NCI-H1417 (cell line): ENCODE data around the gene PEX11G.

ENCODE experiments used
- DNase-seq, 3 experiments: peaks; one replicate each; lab custom pipeline; 2025; lab: John Stamatoyannopoulos, UW

Gene PEX11G

DNA sequence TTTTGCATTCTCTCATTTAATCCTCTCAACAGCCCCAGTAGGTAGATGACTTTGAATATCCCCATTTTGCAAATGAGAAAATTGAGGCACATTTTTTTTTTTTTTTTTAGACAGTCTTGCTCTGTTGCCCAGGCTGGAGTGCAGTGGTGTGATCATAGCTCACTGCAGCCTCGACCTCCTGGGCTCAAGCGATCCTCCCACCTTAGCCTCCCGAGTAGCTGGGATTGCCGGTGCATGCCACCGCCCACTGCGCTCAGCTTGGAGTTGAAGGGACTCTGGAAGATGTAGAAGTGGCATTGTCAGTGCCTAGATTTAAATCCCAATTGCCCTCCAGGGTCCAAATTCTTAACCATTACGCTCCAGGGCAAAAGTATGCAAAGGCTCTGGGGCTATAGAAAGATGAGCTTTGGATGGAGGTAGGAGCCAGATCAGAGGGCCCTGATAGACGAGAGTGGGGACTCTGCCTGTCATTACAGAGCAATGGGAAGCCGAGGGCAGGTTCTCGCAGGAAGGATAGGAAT lies 32.8 kb upstream of the PEX11G start:
- DNase-seq, result no peak

DNA sequence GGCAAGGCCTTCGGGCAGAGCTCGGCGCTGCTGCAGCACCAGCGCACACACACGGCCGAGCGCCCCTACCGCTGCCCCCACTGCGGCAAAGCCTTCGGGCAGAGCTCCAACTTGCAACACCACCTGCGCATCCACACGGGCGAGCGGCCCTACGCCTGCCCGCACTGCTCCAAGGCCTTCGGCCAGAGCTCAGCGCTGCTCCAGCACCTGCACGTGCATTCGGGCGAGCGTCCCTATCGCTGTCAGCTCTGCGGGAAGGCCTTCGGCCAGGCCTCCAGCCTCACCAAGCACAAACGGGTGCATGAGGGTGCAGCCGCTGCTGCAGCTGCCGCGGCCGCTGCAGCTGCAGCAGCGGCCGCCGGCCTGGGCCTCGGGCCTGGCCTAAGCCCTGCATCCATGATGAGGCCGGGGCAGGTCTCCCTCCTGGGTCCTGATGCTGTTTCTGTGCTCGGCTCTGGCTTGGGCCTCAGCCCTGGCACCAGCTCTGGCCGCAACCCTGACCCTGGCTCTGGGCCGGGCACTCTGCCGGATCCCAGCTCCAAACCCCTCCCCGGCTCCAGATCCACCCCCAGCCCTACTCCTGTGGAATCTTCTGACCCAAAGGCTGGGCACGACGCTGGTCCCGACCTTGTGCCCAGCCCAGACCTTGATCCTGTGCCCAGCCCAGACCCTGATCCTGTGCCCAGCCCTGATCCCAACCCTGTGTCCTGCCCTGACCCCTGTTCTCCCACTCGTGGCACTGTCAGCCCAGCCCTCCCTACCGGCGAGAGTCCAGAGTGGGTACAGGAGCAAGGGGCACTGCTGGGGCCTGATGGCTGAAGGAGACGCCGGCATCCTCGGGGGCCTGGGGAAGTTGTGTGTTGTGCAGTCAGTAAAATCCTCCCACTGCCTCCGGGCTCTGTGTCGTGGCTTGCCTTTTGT lies 31.6 kb upstream of the PEX11G start:
- no peak for DNase-seq

DNA sequence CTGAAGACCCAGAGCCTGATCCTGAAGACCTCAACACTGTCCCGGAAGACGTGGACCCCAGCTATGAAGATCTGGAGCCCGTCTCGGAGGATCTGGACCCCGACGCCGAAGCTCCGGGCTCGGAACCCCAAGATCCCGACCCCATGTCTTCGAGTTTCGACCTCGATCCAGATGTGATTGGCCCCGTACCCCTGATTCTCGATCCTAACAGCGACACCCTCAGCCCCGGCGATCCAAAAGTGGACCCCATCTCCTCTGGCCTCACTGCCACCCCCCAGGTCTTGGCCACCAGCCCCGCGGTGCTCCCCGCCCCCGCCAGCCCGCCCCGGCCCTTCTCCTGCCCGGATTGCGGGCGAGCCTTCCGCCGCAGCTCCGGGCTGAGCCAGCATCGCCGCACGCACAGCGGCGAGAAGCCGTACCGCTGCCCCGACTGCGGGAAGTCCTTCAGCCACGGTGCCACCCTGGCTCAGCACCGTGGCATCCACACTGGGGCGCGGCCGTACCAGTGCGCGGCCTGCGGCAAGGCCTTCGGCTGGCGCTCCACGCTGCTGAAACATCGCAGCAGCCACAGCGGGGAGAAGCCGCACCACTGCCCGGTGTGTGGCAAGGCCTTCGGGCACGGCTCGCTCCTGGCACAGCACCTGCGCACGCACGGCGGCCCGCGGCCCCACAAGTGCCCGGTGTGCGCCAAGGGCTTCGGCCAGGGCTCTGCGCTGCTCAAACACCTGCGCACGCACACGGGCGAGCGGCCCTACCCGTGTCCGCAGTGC lies 30.7 kb upstream of the PEX11G start:
- DNase-seq, result no peak

DNA sequence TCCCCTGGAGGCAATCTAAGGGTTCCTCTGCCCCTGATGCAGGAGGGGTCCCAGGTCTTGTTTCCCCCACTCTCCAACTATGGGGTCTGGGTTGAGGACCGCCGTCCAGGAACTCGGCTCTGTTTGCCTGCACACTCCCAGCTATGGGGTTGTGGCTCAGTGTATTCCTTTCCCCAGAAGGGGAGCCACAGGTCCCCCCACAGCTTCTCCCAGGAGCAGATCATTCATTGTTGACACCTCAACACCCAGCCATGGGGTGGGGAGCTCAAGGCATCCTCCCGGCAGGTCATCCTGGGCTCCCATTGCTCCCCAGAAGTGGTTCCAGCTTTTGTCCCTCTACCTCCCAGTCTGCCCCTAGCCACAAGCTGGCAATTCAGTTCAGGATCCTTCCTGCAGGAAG lies 28.0 kb upstream of the PEX11G start:
- no peak for DNase-seq

DNA sequence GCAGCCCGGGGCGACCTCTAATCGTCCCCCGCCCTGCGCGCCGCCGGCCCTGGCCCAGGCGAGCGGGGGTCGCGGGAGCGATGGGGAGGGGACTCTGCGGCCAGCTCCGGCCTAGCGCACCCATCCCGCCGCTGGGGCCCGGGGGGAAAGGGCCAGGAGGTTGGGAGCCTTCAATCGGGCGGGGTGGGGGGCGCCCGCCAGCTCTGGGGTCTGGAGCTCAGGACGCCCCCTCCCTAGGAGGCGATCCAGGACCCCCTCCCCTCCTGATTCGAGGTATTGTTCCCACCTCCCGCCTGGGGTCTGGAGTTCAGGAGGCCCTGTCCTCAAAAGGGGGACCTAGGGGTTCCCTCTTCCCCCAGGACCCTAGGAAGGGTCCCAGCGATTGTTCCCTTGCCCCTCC lies 27.5 kb upstream of the PEX11G start:
- DNase-seq, result peak in 2 of 3 experiments; percentile 26

DNA sequence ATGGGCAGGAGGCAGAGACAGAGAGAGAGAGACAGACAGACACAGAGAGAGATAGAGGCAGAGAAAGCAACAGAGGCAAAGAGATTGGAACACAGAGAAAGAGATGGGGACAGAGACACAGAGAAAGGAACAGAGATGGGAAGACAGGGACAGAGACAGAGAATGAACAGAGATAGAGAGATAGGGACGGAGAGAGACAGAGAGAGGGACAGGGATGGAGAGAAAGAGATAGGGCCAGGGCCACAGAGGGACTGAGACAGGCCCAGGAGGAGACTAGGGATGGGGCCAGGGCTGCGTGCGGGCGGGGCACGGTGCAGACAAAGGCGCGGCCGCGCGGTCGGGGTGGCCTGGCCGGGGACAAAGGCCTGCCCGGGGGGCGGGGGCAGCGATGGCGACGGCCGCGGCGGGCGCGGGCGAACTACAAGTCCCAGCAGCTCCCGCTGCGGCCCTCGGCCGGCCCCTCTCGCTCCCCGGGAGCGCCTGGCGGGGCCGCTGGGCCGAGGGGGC lies 26.9 kb upstream of the PEX11G start, which contains the start of gene ZNF358:
Gene ZNF358 (plus strand): TSS at position 459 of the 507 bp plus-strand sequence. CDS start 3,140 bp downstream, outside the sequence.
- DNase-seq, result peak; percentile 30 to 87 (median 83)

DNA sequence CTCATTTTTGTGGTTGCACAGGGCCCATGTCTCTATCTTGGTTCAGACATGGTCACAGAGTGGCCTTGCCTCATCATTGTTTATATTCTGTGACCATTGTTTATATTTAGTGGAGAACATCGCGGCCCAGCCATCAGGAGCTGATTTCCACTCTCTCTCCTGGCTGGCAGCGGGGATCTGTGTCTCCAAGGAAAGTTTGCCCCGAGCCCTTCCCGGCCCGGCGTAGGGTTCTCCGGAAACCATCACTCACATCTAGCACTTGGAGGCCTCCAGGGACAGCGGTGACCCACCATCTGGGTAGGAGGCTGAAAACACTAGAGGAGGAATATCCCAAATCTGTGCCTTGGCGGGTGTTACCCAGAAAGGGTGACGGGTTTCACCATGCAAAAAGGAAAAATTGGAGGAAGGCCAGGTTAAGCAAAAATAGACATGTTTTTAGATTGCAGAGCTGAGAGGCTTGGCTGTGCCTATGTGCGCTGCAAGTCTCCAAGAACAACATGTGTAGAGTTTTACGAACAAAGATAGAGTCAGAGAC lies 26.3 kb upstream of the PEX11G start:
- DNase-seq, result no peak

DNA sequence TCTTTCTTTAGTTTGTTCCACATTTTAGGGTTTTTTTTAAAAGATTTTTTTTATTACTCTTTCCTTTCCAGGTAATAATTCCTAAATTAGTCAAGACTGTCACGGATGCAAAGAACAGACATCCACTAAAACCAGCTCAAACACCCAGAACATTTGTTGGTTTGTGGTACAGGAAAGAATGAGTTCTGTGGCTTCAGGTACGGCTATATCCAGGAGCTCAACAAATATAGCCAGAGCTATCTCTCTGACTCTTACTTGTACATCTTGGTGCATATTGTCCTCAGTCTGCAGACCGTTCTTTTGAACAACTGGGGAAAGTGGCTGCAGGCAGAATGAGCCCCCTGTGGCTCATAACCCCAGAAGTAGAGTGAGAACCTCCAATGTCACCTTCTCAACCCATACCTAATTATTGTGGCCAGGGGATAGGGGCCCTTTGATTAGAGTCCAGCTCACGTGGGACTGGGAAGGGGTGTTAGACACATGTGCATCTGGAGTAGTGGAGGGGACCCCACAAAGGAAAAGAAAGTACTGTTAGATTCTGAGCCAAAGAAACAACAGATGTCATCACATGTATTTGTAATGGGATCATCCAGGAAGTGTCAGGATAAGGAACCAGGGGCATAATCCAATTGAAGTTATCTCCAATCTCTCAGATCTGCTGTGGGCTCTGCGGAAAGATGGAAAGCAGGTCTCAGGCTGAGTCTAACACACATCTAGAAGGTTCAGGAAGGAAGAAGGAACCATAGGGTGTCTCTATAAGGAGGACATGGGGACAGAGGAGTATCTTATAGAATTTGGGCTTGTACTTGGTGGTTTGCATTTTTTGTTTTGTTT lies 25.2 kb upstream of the PEX11G start:
- DNase-seq, result no peak

DNA sequence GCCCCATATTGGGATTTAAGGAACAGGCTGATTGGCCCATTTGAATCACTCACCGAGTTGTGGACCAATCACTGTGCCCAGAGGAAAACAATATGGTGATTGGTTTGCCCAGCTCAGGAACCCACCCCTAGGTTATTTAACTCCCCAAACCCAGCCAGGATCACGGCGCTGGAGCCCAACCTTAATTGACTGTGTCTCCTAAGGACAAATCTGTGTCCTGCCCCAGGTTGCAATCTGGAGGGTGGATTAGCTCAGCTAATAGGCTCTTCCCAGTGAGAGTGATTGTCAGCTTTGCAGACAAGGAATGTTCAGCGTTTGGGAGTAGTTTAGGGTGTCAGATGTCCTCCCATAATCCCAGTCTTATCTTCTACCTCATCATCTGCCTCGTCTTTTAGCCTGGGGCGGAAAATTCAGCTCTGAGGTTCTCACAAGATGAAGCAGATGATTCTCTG lies 23.6 kb upstream of the PEX11G start:
- no peak for DNase-seq

DNA sequence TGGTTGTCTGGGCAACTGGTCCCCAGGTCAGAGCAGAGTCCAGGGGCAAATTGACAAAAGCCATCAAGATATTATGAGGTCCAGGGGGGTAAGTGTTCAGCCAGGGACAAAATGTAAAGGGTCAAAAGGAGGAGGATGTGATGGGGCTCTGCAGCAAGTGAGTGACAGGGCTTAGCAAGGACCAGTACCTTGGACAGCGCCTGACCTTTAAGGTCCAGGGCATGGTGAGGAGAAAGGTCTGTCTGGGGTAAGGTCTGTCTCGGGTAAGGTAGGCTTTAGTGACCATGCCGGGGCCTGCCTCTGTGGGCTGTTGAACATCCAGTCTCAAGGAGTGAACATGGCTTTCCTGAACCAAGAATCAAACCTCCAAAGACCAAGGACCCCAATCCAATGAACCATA lies 20.8 kb upstream of the PEX11G start:
- no peak for DNase-seq

DNA sequence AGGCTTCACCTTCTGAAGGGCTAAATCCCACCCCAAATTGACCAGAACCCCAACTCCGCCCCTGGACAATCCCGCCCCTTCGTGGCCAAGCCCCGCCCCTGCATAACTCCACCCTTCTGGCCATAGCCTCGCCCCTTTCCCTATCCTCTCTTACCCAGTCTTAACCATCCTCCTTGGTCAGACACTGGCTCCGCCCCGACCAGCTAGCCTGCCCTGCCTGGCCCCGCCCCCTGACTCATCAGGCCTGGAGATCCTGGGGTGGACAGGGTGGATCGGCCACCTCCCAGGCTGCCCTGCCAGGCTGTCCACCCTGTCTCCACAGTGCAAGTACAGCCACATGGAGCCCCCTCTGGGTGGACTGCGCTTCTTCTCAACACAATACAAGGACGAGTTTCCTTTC lies 19.0 kb upstream of the PEX11G start:
- peak in 1 of 3 experiments; percentile 14 for DNase-seq

DNA sequence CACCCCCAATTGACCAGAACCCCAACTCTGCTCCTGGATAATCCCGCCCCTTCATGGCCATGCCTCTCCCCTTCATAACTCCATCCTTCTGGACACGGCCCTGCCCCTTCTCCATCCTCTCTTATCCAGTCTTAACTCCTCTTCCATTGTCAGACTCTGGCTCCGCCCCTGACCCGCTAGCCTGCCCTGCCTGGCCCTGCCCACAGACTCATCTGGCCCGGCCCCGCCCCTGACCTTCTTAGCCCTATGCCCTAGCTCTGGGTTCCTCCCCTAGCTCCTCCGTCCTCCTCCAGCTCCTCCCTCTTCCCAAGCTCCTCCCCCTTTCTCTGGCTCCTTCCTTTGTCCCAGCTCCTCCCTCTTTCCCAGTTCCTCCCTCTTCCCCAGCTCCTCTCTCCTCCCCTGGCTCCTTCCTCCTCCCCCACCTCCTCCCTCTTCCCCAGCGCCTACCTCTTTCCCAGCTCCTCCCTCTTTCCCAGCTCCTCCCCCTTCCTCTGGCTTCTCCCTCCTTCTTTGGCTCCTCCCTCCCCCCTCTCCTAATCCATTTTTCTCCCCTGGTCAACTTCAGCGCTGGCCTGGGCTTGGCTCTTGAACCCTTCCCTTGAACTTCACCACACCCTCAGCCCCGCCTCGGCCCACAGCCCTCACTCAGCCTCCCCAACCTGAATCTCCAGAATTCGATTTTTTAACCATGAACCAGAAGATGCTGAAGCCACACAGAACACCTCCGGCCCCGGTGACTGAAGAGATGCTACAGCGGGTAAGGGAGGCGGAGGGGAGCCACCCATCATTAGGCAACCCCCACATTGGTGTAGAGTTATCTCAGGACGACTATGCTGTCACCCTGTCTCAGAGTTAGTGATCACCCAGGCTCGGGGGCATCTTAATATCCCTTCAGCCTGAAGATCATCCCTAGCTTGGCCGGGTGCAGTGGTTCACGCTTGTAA lies 17.8 kb upstream of the PEX11G start:
- DNase-seq, result peak; percentile 60 to 77 (median 71)

DNA sequence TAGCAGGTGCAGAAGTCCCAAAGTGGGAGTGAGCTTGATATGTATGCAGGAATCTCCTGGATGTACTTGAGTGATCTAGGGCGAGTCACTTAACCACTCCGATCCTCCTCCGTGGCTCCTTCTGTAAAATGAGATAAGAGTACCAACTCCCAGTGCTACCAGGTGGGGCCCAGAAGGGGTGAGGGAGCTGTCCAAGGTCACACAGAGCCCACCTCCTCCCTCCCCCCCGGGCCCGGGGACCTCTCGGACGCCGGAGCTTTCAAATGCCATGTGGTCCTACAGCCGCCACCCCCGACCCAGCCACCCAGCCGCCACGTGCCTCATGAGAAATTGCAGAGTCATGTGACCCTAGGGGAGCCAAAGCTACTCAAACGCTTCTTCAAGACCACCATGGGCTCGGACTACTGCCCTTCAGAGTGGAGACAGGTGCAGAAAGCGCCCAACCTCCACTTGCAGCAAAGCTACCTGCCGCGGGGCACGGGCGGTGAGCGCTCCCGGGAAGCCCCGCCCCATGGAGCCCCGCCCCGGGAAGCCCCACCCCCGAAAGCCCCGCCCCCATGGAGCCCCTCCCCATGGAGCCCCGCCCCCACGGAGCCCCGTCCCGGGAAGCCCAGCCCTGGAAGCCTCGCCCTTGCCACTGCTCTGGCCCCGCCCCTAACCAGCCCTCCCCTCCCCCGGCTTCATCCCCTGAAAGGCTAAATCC lies 17.0 kb upstream of the PEX11G start:
- DNase-seq, result peak; percentile 62 to 77 (median 71)

DNA sequence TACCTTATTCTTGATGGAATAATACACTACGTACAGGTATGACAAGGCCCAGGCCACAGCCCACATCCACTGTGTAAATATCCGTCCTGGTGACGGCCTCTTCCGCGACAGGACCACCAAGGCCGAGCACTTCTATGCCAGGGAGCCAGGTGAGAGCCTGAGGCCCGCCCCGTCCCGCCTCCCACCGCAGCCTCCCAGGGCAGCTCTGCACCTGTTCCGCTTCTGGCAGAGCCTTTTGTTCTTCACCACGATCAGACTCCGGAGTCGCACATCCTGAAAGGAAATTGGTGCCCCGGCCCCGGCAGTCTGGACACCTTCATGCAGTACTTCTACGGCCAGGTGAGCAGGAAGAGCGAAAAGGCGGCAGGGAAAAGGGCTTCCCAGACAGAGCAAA lies 16.4 kb upstream of the PEX11G start:
- DNase-seq, result peak in 2 of 3 experiments; percentile 62 to 70

DNA sequence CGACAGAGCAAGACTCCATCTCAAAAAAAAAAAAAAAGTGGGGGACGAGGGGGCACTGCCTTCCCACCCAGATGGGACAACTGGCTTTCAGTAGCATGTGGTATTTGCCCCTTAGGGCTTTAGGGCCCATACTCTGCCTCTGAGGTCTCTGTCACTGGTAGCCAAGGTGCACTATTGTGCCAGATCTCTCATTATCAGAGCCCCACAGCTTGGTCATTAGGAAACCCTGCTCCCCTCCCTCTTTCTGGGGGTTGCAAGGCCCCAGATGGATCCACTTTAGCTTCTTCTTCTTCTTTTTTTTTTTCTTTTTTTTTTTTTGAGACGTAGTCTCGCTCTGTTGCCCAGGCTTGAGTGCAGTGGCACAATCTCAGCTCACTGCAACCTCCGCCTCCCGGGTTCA lies 15.8 kb upstream of the PEX11G start:
- DNase-seq, result no peak

DNA sequence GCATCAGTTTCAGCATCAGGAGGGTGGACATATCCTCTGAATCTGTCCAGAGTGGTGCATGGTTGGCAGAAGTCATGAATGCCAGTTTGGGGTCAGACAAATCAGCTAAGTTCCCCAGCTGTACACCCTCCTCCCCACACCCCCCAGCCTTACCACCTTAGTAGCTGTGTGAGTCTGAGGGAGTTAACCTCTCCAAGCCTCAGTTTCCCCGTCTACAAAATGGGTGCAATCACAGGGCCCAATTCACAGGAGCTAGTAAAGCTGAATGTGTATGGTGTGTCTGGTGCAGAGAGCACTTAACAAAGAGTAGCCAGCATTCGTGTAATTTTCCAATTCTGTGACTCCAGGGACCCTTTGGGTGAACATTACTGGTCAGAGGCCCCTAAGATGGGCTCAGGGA lies 13.7 kb upstream of the PEX11G start:
- DNase-seq, result no peak

DNA sequence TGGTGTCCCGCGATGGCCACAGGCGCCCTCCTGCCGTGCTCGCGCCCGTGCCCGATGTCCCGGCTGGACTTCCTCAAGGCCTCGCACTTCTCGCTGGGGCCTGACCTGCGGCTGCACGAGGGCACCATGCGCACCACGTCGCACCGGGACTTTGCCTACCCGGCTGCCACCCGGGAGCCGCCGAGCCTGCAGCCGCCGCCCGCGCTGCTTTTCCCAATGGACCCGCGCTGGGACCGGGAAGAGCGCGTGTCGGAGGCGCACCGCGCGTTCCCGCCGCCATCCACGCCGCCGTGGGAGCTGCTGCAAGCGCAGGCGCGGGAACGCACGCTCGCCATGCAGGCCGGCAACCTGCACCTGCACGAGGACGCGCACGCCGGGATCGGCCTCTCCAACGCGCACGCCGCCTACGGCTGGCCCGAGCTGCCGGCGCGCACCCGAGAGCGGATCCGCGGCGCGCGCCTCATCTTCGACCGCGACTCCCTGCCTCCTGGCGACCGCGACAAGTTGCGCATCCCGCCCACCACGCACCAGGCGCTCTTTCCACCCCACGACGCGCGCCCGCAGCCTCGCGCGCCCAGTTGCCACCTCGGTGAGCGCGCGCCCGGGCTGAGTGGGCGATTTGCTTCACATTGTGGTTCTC lies 12.1 kb upstream of the PEX11G start:
- DNase-seq, result peak; percentile 71 to 96 (median 96)

DNA sequence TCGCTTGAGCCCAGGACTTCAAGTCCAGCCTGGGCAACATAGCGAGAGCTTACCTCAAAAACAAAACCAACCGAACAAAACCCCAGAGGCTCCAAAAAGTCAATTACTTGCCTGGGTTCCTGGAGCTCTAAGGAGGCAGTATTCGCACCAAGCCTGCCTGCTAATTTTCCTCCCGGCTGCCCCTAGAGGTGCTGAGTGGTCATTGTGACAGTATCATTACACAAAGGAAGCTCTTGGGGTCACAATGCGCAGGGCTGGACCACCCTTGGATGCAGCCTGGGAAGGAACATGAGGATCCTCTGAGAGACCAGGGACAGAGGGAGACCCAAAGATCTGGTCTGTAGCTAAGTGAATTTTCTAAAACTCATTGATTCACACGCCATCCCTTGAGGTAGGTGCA lies 8.5 kb upstream of the PEX11G start:
- no peak for DNase-seq
